Measurements from ENCODE around the gene CDY1B. TPM values are rescaled to one million over a fixed set of nuclear protein-coding genes. Genes with fewer than 3 reads are reported as not detected.
"Not testable (repeated sequence)": the region's sequence is repeated elsewhere in the genome, so short reads cannot be mapped to it uniquely, and the experiment has no call there.

CDY1B gene, protein sequence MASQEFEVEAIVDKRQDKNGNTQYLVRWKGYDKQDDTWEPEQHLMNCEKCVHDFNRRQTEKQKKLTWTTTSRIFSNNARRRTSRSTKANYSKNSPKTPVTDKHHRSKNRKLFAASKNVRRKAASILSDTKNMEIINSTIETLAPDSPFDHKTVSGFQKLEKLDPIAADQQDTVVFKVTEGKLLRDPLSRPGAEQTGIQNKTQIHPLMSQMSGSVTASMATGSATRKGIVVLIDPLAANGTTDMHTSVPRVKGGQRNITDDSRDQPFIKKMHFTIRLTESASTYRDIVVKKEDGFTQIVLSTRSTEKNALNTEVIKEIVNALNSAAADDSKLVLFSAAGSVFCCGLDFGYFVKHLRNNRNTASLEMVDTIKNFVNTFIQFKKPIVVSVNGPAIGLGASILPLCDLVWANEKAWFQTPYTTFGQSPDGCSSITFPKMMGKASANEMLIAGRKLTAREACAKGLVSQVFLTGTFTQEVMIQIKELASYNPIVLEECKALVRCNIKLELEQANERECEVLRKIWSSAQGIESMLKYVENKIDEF
- not detected for polyA plus RNA-seq (ENCODE audit: insufficient read length in 3 of 3)

DNA sequence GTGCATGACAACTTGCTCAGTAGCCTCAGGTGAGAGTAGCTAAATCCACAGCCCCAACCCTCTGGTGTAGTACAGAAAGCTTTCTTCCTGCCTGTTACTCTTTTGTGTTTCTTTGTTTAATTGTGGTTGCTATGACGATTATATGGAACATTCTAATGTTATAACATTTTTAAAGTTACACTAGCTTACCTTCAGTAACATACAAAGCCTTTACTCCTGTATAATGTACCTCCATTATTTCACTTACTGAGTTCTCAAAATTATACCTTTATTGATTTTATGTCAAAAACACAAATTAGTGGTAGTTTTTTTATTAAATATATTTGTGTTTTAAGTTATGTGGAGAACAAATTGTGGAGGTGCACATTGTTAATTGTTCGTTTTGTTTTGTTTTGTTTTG, at the start of gene CDY1B:
Gene CDY1B, minus strand, starts transcription at position 101 of the 400 bp plus-strand sequence. CDS start 331 bp downstream, outside the sequence.
- not testable (repeated sequence) for DNase-seq (ENCODE audit: low read depth in 3 of 3, low spot score in 2 of 3)

DNA sequence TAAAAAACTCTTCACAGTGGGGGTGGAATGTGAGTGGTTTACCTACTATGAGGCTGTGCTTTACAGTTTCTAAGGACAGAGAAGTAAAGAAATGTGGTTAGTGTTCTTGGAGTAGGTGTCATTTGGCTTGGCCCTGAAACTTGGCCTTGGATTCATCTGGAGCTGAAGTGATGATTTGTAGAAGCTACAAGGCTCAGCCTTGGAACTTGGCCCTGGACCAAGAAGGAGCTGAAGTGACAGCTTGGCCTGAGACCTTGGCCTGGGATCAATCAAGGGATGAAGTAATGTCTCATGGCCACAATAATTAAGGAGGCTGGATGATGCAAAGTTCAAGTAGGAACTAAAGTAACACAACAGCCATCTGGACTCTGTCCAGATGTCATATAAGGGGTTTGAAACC, 1.7 kb upstream of the CDY1B start:
- not testable (repeated sequence) for DNase-seq (ENCODE audit: low read depth in 3 of 3, low spot score in 2 of 3)

DNA sequence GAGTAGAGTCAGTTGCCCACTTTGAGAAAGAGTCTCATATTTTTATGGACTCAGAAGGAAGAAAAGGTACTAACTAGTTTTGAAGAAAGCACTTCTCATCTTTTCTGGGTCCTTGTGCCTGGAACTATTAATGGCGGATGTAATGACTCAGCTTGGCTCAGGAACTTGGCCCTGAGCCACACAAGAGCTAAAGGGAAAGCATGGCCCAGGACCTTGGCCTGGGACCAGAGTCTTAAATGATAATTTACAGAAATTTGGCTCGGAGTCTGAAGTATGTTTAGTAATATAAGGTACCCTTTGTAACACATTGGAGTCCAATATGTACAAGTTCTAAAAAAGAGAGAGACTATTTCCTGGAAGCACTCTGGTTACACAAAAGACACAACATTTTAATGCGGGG, 4.6 kb downstream of the CDY1B start:
- DNase-seq (ENCODE audit: low read depth in 3 of 3, low spot score in 2 of 3): not testable (repeated sequence)

DNA sequence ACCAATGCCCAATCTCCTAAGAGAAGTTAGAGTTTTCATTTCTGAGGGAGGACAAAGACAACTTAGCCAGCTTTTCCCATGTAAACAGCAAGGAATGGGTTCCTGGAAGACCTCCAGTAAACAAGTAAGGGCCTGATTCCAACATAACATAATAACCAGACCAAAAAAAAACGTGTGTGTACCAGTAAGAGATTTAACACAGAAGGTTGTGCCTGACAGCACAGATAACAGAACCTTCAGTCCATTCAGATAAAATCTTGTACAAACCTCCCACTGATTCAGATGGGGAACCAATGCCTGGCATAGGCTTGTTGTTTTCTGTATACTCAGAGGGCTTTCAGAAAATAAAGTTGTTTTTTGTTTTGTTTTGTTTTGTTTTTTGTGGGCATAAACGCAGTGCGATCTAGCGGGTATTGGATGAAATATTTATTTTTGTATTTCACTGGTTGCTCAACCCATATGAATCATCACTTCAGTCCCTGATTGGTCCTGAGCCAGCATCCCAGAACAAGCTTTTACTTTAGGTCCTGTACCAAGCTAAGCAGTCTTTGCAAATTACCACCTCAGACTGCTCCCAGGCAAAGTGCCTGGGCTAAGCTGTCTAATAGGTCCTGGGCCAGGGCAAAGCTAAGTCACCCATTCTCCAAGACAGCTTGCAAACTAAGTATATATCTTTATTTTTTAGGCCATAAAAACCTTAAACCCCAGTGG, 8.7 kb downstream of the CDY1B start:
- DNase-seq (ENCODE audit: low read depth in 3 of 3, low spot score in 2 of 3): not testable (repeated sequence)

DNA sequence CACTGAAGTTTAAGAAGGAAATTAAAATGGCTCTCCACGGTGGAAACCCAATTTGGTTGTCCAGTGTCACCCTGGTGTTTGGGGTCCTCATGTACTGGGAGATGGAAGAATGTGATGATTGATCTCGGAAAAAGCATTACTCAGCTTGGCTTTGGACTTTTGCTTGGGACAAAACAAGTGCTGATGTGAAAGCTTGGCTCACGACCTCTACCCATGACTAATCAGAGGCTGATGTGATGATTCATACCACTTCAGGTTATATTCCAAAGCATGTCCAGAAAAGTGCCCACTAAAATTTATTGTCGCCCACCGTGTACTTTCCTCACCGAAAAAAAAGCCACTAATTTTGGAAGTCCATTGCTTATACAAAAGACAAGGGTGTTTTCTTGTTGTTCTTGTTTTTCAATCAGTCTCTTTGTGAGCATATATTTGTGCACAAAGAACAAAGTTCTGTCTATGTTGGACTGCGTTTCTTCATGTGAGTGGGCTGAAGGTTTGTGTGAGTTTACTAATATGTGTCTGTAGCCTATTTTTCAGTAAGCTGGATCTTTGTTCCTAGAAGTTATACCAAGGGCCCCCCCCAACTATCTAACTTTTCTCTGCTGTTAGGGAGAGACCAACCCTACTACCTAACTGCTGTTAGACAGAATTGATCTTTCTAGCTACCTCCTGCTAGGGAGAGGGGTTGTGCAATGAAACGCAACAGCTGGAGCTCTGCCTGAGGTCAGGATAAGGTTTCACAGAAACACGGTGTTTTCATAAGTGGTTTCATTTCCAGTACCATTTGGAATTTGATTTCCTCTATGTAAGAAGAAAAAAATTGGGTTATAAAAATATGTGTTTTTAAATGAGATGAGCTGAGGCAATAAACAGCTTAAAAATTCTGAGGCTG, 21.4 kb downstream of the CDY1B start:
- DNase-seq (ENCODE audit: low read depth in 3 of 3, low spot score in 2 of 3): not testable (repeated sequence)

Data from right renal cortex interstitium (tissue), 3 donors.